WTC11 (cell line): ENCODE measurements around the gene KEAP1.

Experiments used
- GRHL2 ChIP-seq: fragments of 250-450 bp; sonication (Bioruptor Pico); IDR thresholded peaks from 2 replicates; pipeline ENCODE4 v1.8.0; 2022; ENCODE audit warnings: mild to moderate bottlenecking, moderate library complexity; ENCODE audit not compliant: insufficient replicate concordance, severe bottlenecking
- NR2C2 ChIP-seq: sonication (generic); formaldehyde crosslinking; IDR thresholded peaks from 2 replicates; pipeline ENCODE4 v1.8.0; 2022; ENCODE audit warnings: mild to moderate bottlenecking, missing genetic modification reagents
- RELA ChIP-seq: sonication (generic); formaldehyde crosslinking; IDR thresholded peaks from 2 replicates; pipeline ENCODE4 v1.8.1; 2022; ENCODE audit warnings: missing genetic modification reagents, mild to moderate bottlenecking, borderline replicate concordance
- TEAD1 ChIP-seq: sonication (generic); formaldehyde crosslinking; IDR thresholded peaks from 2 replicates; pipeline ENCODE4 v1.8.0; 2022; ENCODE audit warnings: mild to moderate bottlenecking, missing genetic modification reagents
- TEAD4 ChIP-seq: sonication (generic); formaldehyde crosslinking; IDR thresholded peaks from 2 replicates; pipeline ENCODE4 v1.8.0; 2022; ENCODE audit warnings: mild to moderate bottlenecking, missing genetic modification reagents
- ZBTB21 ChIP-seq: sonication (generic); formaldehyde crosslinking; IDR thresholded peaks from 2 replicates; pipeline ENCODE4 v1.8.1; 2023; ENCODE audit warnings: mild to moderate bottlenecking, missing genetic modification reagents, borderline replicate concordance
- ZNF317 ChIP-seq: sonication (generic); formaldehyde crosslinking; IDR thresholded peaks from 2 replicates; pipeline ENCODE4 v1.8.1; 2023; ENCODE audit warnings: low read depth, mild to moderate bottlenecking, moderate library complexity, missing genetic modification reagents, borderline replicate concordance
- TF ChIP-seq, protein P1 (sequence below): fragments of 200-600 bp; IDR thresholded peaks from 2 replicates; pipeline ENCODE4 v1.8.0; 2022; ENCODE audit warnings: antibody characterized with exemption
- TF ChIP-seq, protein P2 (sequence below): fragments of 250-450 bp; sonication (Bioruptor Pico); IDR thresholded peaks from 2 replicates; pipeline ENCODE4 v1.9.0; 2021; ENCODE audit warnings: mild to moderate bottlenecking
- TF ChIP-seq, protein P3 (sequence below): sonication (generic); formaldehyde crosslinking; IDR thresholded peaks from 2 replicates; pipeline ENCODE4 v1.8.1; 2023; ENCODE audit warnings: mild to moderate bottlenecking, missing genetic modification reagents

DNA sequence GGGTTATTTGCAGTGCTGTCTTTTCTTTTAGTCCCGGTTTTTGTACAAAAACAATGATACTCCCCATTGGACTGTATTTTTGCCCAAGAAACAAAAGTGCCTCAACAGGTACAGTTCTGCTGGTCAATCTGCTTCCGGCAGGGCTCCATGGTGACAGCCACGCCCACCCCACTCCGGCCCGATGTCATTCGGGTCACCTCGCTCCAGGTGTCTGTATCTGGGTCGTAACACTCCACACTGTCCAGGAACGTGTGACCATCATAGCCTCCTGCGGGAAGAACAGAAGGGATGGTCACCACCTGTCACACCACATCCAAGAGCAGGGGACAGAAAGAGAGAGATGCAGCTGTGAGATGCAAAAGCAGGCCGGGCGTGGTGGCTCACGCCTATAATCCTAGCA, 16.6 kb downstream of the KEAP1 start:
- TF ChIP-seq, protein P1, sequence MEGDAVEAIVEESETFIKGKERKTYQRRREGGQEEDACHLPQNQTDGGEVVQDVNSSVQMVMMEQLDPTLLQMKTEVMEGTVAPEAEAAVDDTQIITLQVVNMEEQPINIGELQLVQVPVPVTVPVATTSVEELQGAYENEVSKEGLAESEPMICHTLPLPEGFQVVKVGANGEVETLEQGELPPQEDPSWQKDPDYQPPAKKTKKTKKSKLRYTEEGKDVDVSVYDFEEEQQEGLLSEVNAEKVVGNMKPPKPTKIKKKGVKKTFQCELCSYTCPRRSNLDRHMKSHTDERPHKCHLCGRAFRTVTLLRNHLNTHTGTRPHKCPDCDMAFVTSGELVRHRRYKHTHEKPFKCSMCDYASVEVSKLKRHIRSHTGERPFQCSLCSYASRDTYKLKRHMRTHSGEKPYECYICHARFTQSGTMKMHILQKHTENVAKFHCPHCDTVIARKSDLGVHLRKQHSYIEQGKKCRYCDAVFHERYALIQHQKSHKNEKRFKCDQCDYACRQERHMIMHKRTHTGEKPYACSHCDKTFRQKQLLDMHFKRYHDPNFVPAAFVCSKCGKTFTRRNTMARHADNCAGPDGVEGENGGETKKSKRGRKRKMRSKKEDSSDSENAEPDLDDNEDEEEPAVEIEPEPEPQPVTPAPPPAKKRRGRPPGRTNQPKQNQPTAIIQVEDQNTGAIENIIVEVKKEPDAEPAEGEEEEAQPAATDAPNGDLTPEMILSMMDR, result no peak
- TF ChIP-seq TEAD4 (no peak), ZBTB21 (CRISPR knock-in tag) (no peak), GRHL2 (CRISPR knock-in tag) (no peak), TEAD1 (no peak), RELA (CRISPR knock-in tag) (no peak), NR2C2 (no peak), ZNF317 (CRISPR knock-in tag) (no peak)
- TF ChIP-seq, protein P2, sequence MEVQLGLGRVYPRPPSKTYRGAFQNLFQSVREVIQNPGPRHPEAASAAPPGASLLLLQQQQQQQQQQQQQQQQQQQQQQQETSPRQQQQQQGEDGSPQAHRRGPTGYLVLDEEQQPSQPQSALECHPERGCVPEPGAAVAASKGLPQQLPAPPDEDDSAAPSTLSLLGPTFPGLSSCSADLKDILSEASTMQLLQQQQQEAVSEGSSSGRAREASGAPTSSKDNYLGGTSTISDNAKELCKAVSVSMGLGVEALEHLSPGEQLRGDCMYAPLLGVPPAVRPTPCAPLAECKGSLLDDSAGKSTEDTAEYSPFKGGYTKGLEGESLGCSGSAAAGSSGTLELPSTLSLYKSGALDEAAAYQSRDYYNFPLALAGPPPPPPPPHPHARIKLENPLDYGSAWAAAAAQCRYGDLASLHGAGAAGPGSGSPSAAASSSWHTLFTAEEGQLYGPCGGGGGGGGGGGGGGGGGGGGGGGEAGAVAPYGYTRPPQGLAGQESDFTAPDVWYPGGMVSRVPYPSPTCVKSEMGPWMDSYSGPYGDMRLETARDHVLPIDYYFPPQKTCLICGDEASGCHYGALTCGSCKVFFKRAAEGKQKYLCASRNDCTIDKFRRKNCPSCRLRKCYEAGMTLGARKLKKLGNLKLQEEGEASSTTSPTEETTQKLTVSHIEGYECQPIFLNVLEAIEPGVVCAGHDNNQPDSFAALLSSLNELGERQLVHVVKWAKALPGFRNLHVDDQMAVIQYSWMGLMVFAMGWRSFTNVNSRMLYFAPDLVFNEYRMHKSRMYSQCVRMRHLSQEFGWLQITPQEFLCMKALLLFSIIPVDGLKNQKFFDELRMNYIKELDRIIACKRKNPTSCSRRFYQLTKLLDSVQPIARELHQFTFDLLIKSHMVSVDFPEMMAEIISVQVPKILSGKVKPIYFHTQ (CRISPR knock-in tag), result no peak
- TF ChIP-seq, protein P3, sequence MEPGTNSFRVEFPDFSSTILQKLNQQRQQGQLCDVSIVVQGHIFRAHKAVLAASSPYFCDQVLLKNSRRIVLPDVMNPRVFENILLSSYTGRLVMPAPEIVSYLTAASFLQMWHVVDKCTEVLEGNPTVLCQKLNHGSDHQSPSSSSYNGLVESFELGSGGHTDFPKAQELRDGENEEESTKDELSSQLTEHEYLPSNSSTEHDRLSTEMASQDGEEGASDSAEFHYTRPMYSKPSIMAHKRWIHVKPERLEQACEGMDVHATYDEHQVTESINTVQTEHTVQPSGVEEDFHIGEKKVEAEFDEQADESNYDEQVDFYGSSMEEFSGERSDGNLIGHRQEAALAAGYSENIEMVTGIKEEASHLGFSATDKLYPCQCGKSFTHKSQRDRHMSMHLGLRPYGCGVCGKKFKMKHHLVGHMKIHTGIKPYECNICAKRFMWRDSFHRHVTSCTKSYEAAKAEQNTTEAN (CRISPR knock-in tag), result no peak
